ENCODE data around the gene KIAA1958. TPM values are rescaled to one million over a fixed set of nuclear protein-coding genes. Genes with fewer than 3 reads are reported as not detected.

KIAA1958 gene
- total RNA-seq, 2 donors from 2014 or later: 7.0 to 42.8 TPM

GRCh38 chr9:112572416-112572815 lies 85.8 kb downstream of the KIAA1958 start:
- Histone ChIP-seq H3K9me3 (no peaks in the 10 kb centered on the region), H3K36me3 (no peaks in the 10 kb centered on the region), H3K27ac (no peak overlapping the region), H3K27me3 (replicated peaks; ENCODE audit: insufficient read depth) (no peaks in the 10 kb centered on the region), H3K4me3 (no peak overlapping the region), H3K4me1 (replicated peaks) (no peaks in the 10 kb centered on the region)
- no peak for DNase-seq (ENCODE audit: low spot score)
- 63% methylated on average over 3 of the region's 3 CpGs for WGBS
- intact Hi-C loops (cut with DNase I): no loop called here
- TF ChIP-seq POLR2AphosphoS5 (IDR thresholded peaks at IDR 0.05) (no peak), POLR2A (IDR thresholded peaks at IDR 0.05) (no peak), CTCF (IDR thresholded peaks at IDR 0.05) (no peak)

GRCh38 chr9:112574008-112574407 lies 87.4 kb downstream of the KIAA1958 start:
- DNase-seq (ENCODE audit: low spot score): no peak
- intact Hi-C loops (cut with DNase I): no loop called here
- no peaks in the 10 kb centered on the region for H3K27me3 ChIP-seq (replicated peaks; ENCODE audit: insufficient read depth)
- TF ChIP-seq POLR2A (IDR thresholded peaks at IDR 0.05) (no peak), CTCF (IDR thresholded peaks at IDR 0.05) (no peak), POLR2AphosphoS5 (IDR thresholded peaks at IDR 0.05) (no peak)
- no peaks in the 10 kb centered on the region for H3K4me1 ChIP-seq (replicated peaks)
- no peaks in the 10 kb centered on the region for H3K9me3 ChIP-seq
- H3K36me3 ChIP-seq: no peaks in the 10 kb centered on the region
- 92% methylated on average over 1 of the region's 1 CpG for WGBS
- H3K27ac ChIP-seq: no peak overlapping the region
- H3K4me3 ChIP-seq: no peak overlapping the region

GRCh38 chr9:112575107-112575506 lies 88.5 kb downstream of the KIAA1958 start:
- 95% methylated on average over 8 of the region's 8 CpGs for WGBS
- no peak for DNase-seq (ENCODE audit: low spot score)
- intact Hi-C loops (cut with DNase I): no loop called here
- no peak overlapping the region for H3K4me3 ChIP-seq
- TF ChIP-seq CTCF (IDR thresholded peaks at IDR 0.05): no peak
- TF ChIP-seq POLR2A (IDR thresholded peaks at IDR 0.05): no peak
- TF ChIP-seq POLR2AphosphoS5 (IDR thresholded peaks at IDR 0.05): no peak
- no peaks in the 10 kb centered on the region for H3K9me3 ChIP-seq
- no peaks in the 10 kb centered on the region for H3K4me1 ChIP-seq (replicated peaks)
- no peaks in the 10 kb centered on the region for H3K36me3 ChIP-seq
- no peak overlapping the region for H3K27ac ChIP-seq
- no peaks in the 10 kb centered on the region for H3K27me3 ChIP-seq (replicated peaks; ENCODE audit: insufficient read depth)

- H3K36me3 ChIP-seq: no peaks in the 10 kb centered on the region
- no peak for TF ChIP-seq POLR2A (IDR thresholded peaks at IDR 0.05)
- TF ChIP-seq POLR2AphosphoS5 (IDR thresholded peaks at IDR 0.05): no peak
- TF ChIP-seq CTCF (IDR thresholded peaks at IDR 0.05): no peak
- no peaks in the 10 kb centered on the region for H3K27me3 ChIP-seq (replicated peaks; ENCODE audit: insufficient read depth)
- no peak overlapping the region for H3K4me3 ChIP-seq
- 96% methylated on average over 7 of the region's 7 CpGs for WGBS
- no peaks in the 10 kb centered on the region for H3K9me3 ChIP-seq
- H3K4me1 ChIP-seq (replicated peaks): no peaks in the 10 kb centered on the region
- no peak overlapping the region for H3K27ac ChIP-seq
- DNase-seq (ENCODE audit: low spot score): no peak
- intact Hi-C loops (cut with DNase I): no loop called here
Observed at GRCh38 chr9:112581469-112582176, 95.0 kb downstream of the KIAA1958 start.
